Astrocyte (in vitro differentiated cells and primary cell): ENCODE measurements around the gene PCDHB11. TPM values are rescaled to one million over a fixed set of nuclear protein-coding genes. Genes with fewer than 3 reads are reported as not detected.
"Not testable (repeated sequence)": the region's sequence is repeated elsewhere in the genome, so short reads cannot be mapped to it uniquely, and the experiment has no call there.

Experiments used
- DNase-seq: peaks from one replicate; pipeline ENCODE4 v3.0.0-alpha.2; 2010; ENCODE audit warnings: low read depth
- FAIRE-seq: peaks from 2 replicates; lab custom pipeline; 2011; peaks lifted over from hg19 to GRCh38; lab: Jason Lieb, UNC
- H2AFZ ChIP-seq: 2 replicates; pipeline ENCODE4 v1.6.0; 2012; ENCODE audit warnings: low read depth, low read length, inconsistent platforms
- H3K27ac ChIP-seq: 2 replicates; pipeline ENCODE4 v1.5.1; 2011; ENCODE audit warnings: low read depth, low read length, inconsistent platforms
- H3K27me3 ChIP-seq: 2 replicates; pipeline ENCODE4 v1.6.0; 2011; ENCODE audit warnings: low read length, inconsistent platforms; ENCODE audit not compliant: insufficient read depth
- H3K36me3 ChIP-seq: 2 replicates; pipeline ENCODE4 v1.5.1; 2011; ENCODE audit warnings: low read length, inconsistent platforms; ENCODE audit not compliant: insufficient read depth
- H3K4me1 ChIP-seq: 2 replicates; pipeline ENCODE4 v1.5.1; 2011; ENCODE audit warnings: low read length, inconsistent platforms; ENCODE audit not compliant: insufficient read depth
- H3K4me2 ChIP-seq: 2 replicates; pipeline ENCODE4 v1.6.0; 2012; ENCODE audit warnings: low read length, inconsistent platforms
- H3K4me3 ChIP-seq: 2 replicates; pipeline ENCODE4 v1.5.1; 2011; ENCODE audit warnings: low read depth, mild to moderate bottlenecking, low read length, inconsistent platforms; ENCODE audit not compliant: insufficient read depth
- H3K79me2 ChIP-seq: 2 replicates; pipeline ENCODE4 v1.6.0; 2012; ENCODE audit warnings: mild to moderate bottlenecking, low read length, inconsistent platforms; ENCODE audit not compliant: insufficient read depth
- H3K9ac ChIP-seq: 2 replicates; pipeline ENCODE4 v1.6.0; 2012; ENCODE audit warnings: mild to moderate bottlenecking, low read length, inconsistent platforms
- H3K9me3 ChIP-seq: 2 replicates; pipeline ENCODE4 v1.5.1; 2012; ENCODE audit warnings: low read depth, mild to moderate bottlenecking, low read length, inconsistent platforms; ENCODE audit not compliant: insufficient read depth
- H4K20me1 ChIP-seq: 2 replicates; pipeline ENCODE4 v1.6.0; 2012; ENCODE audit warnings: low read length, inconsistent platforms; ENCODE audit not compliant: insufficient read depth
- H3K27ac Mint-ChIP-seq: one replicate; pipeline ENCODE4 v1.8.0; 2021; ENCODE audit warnings: mild to moderate bottlenecking, mixed read lengths; ENCODE audit not compliant: unreplicated experiment
- H3K27me3 Mint-ChIP-seq: one replicate; pipeline ENCODE4 v1.8.0; 2021; ENCODE audit warnings: low read depth, mixed read lengths; ENCODE audit not compliant: unreplicated experiment
- H3K36me3 Mint-ChIP-seq: one replicate; pipeline ENCODE4 v1.8.0; 2021; ENCODE audit warnings: low read depth, mixed read lengths; ENCODE audit not compliant: unreplicated experiment
- H3K4me1 Mint-ChIP-seq: one replicate; pipeline ENCODE4 v1.8.0; 2021; ENCODE audit warnings: low read depth, mixed read lengths; ENCODE audit not compliant: unreplicated experiment
- H3K4me3 Mint-ChIP-seq: one replicate; pipeline ENCODE4 v1.8.0; 2021; ENCODE audit warnings: mild to moderate bottlenecking, moderate library complexity, mixed read lengths; ENCODE audit not compliant: unreplicated experiment
- H3K9me3 Mint-ChIP-seq: one replicate; pipeline ENCODE4 v1.8.0; 2021; ENCODE audit warnings: mild to moderate bottlenecking, mixed read lengths; ENCODE audit not compliant: unreplicated experiment
- EZH2 ChIP-seq: IDR thresholded peaks from 2 replicates; pipeline ENCODE4 v1.6.1; 2012; ENCODE audit warnings: mild to moderate bottlenecking, low read length, inconsistent platforms; ENCODE audit not compliant: insufficient read depth
- total RNA-seq: library from RNA; stranded (reverse); gene quantifications from 2 replicates; pipeline ENCODE4 v1.2.1, GENCODE V29; 2021
- TF ChIP-seq, protein P1 (sequence below): IDR thresholded peaks from 2 replicates; pipeline ENCODE4 v1.5.1; 2011; ENCODE audit warnings: low read depth, mild to moderate bottlenecking, inconsistent platforms, low read length, moderate library complexity; ENCODE audit not compliant: insufficient read depth

The PCDHB11 gene
- total RNA-seq, 1 donor from 2014 or later = 2.1 TPM

DNA sequence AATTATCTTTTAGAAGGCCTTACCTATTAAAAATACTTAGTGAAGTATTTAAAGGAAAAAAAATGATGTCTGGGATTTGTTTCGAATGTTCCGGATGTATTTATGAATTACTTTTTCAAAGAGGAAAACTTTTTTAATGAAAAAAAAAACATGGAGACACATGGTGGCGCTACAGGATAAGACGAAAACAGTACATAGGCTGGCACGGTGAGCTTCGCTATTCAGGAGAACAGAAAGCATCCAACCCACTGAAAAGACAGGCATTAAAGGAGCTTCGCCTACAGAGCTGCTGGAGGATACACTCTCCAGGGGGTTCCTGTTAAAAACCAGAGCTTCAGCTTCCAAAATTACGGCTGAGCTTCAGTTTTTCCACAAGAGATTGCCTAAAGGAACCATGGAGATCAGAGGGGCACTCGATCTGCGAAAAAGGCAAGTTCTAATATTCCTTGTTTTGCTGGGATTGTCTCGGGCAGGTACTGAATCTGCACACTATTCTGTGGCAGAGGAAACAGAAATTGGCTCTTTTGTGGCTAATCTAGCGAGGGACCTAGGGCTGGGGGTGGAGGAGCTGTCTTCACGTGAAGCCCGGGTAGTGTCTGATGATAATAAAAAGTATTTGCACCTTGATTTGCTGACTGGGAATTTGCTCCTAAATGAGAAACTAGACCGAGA lies 23.8 kb downstream of the PCDHB11 start, which contains the start of gene PCDHB14:
Gene PCDHB14 (plus strand): TSS at position 232 of the 672 bp plus-strand sequence. CDS start 163 bp downstream, at position 395.
- peaks cover 8% of the 10 kb centered on the region for H3K36me3 Mint-ChIP-seq
- H3K79me2 ChIP-seq = no peaks in the 10 kb centered on the region
- peak within 1 kb of the TSS; percentile 29 for H3K4me2 ChIP-seq
- no peak within 1 kb of the TSS for H3K4me3 ChIP-seq
- no peaks in the 10 kb centered on the region for H3K27me3 Mint-ChIP-seq
- H3K4me1 Mint-ChIP-seq = no peaks in the 10 kb centered on the region
- no peaks in the 10 kb centered on the region for H3K36me3 ChIP-seq
- TF ChIP-seq, protein P1, sequence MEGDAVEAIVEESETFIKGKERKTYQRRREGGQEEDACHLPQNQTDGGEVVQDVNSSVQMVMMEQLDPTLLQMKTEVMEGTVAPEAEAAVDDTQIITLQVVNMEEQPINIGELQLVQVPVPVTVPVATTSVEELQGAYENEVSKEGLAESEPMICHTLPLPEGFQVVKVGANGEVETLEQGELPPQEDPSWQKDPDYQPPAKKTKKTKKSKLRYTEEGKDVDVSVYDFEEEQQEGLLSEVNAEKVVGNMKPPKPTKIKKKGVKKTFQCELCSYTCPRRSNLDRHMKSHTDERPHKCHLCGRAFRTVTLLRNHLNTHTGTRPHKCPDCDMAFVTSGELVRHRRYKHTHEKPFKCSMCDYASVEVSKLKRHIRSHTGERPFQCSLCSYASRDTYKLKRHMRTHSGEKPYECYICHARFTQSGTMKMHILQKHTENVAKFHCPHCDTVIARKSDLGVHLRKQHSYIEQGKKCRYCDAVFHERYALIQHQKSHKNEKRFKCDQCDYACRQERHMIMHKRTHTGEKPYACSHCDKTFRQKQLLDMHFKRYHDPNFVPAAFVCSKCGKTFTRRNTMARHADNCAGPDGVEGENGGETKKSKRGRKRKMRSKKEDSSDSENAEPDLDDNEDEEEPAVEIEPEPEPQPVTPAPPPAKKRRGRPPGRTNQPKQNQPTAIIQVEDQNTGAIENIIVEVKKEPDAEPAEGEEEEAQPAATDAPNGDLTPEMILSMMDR = no peak
- TF ChIP-seq EZH2 = no peak
- peaks cover 19% of the 10 kb centered on the region for H3K9me3 ChIP-seq
- peak within 1 kb of the TSS; percentile 76 for H3K4me3 Mint-ChIP-seq
- DNase-seq = peak; percentile 7
- H3K4me1 ChIP-seq = no peaks in the 10 kb centered on the region
- peaks cover 18% of the 10 kb centered on the region for H3K9me3 Mint-ChIP-seq
- no peaks in the 10 kb centered on the region for H3K27me3 ChIP-seq
- H3K27ac Mint-ChIP-seq = no peak within 1 kb of the TSS
- FAIRE-seq = no peak
- H4K20me1 ChIP-seq = no peaks in the 10 kb centered on the region
- H3K27ac ChIP-seq = no peak within 1 kb of the TSS
- H2AFZ ChIP-seq = no peak within 1 kb of the TSS
- H3K9ac ChIP-seq = no peak within 1 kb of the TSS

DNA sequence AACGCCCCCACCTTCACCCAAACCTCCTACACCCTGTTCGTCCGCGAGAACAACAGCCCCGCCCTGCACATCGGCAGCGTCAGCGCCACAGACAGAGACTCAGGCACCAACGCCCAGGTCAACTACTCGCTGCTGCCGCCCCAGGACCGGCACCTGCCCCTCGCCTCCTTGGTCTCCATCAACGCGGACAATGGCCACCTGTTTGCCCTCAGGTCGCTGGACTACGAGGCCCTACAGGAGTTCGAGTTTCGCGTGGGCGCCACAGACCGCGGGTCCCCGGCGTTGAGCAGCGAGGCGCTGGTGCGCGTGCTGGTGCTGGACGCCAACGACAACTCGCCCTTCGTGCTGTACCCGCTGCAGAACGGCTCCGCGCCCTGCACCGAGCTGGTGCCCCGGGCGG lies 25.4 kb downstream of the PCDHB11 start:
- not testable (repeated sequence) for H3K9ac ChIP-seq, H3K36me3 Mint-ChIP-seq, H3K4me1 Mint-ChIP-seq, H3K27ac ChIP-seq, H3K4me2 ChIP-seq, H2AFZ ChIP-seq, H3K27ac Mint-ChIP-seq, FAIRE-seq, H3K4me3 Mint-ChIP-seq, DNase-seq, H3K4me3 ChIP-seq, H3K27me3 ChIP-seq, H3K27me3 Mint-ChIP-seq, H4K20me1 ChIP-seq, H3K36me3 ChIP-seq, H3K4me1 ChIP-seq, H3K79me2 ChIP-seq
- peaks cover 19% of the 10 kb centered on the region for H3K9me3 ChIP-seq
- peaks cover 12% of the 10 kb centered on the region for H3K9me3 Mint-ChIP-seq

DNA sequence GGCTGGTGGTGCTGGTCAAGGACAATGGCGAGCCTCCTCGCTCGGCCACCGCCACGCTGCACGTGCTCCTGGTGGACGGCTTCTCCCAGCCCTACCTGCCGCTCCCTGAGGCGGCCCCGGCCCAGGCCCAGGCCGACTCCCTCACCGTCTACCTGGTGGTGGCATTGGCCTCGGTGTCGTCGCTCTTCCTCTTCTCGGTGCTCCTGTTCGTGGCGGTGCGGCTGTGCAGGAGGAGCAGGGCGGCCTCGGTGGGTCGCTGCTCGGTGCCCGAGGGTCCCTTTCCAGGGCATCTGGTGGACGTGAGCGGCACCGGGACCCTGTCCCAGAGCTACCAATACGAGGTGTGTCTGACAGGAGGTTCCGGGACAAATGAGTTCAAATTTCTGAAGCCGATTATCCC lies 26.0 kb downstream of the PCDHB11 start:
- peaks cover 19% of the 10 kb centered on the region for H3K9me3 ChIP-seq
- not testable (repeated sequence) for H3K27ac ChIP-seq, H3K27me3 Mint-ChIP-seq, H3K27ac Mint-ChIP-seq, H3K4me3 ChIP-seq, H3K36me3 Mint-ChIP-seq, H4K20me1 ChIP-seq, H3K4me3 Mint-ChIP-seq, H3K4me1 ChIP-seq, H3K4me2 ChIP-seq, DNase-seq, H3K36me3 ChIP-seq, H3K27me3 ChIP-seq, H2AFZ ChIP-seq, H3K4me1 Mint-ChIP-seq, FAIRE-seq, H3K79me2 ChIP-seq, H3K9ac ChIP-seq
- H3K9me3 Mint-ChIP-seq = peaks cover 12% of the 10 kb centered on the region
